GM06990 (cell line): Measurements from ENCODE around the gene SYNE3.

Experiments used
- DNase-seq: peaks from one replicate; pipeline ENCODE4 v3.0.0-alpha.2; 2011; ENCODE audit not compliant: insufficient read length; ENCODE audit errors: extremely low read depth
- H3K27me3 ChIP-seq: replicated peaks from 2 replicates; pipeline ENCODE4 v1.6.0; 2011; ENCODE audit warnings: low read length; ENCODE audit not compliant: control insufficient read depth, insufficient read depth
- H3K36me3 ChIP-seq: 2 replicates; pipeline ENCODE4 v1.5.1; 2011; ENCODE audit warnings: low read length; ENCODE audit not compliant: control insufficient read depth, insufficient read depth
- H3K4me3 ChIP-seq: replicated peaks from 2 replicates; pipeline ENCODE4 v1.5.1; 2011; ENCODE audit warnings: low read depth, mild to moderate bottlenecking, control low read depth, low read length
- CTCF ChIP-seq: IDR thresholded peaks from 2 replicates; pipeline ENCODE4 v1.5.1; 2011; ENCODE audit warnings: low read length, control low read depth, mild to moderate bottlenecking, inconsistent platforms; ENCODE audit not compliant: insufficient read depth, poor library complexity, severe bottlenecking

Gene SYNE3

GRCh38 chr14:95523051-95523814, 6.8 kb upstream of the SYNE3 start:
- H3K4me3 ChIP-seq: no peak overlapping the region
- TF ChIP-seq CTCF: no peak
- no peaks in the 10 kb centered on the region for H3K27me3 ChIP-seq
- DNase-seq: no peak
- no peaks in the 10 kb centered on the region for H3K36me3 ChIP-seq

GRCh38 chr14:95522556-95522955, 6.1 kb upstream of the SYNE3 start:
- Histone ChIP-seq H3K4me3 (no peak overlapping the region), H3K36me3 (no peaks in the 10 kb centered on the region), H3K27me3 (no peaks in the 10 kb centered on the region)
- DNase-seq: no peak
- no peak for TF ChIP-seq CTCF

- no peak for TF ChIP-seq CTCF
- H3K27me3 ChIP-seq: no peaks in the 10 kb centered on the region
- no peak overlapping the region for H3K4me3 ChIP-seq
- no peaks in the 10 kb centered on the region for H3K36me3 ChIP-seq
- DNase-seq: no peak
Observed at GRCh38 chr14:95522116-95522515, 5.7 kb upstream of the SYNE3 start.

- no peak for TF ChIP-seq CTCF
- Histone ChIP-seq H3K4me3 (no peak overlapping the region), H3K27me3 (no peaks in the 10 kb centered on the region), H3K36me3 (no peaks in the 10 kb centered on the region)
- DNase-seq: no peak
Observed at GRCh38 chr14:95521001-95521400, 4.6 kb upstream of the SYNE3 start.

GRCh38 chr14:95520346-95520745, 3.9 kb upstream of the SYNE3 start:
- TF ChIP-seq CTCF: no peak
- no peaks in the 10 kb centered on the region for H3K27me3 ChIP-seq
- DNase-seq: no peak
- no peaks in the 10 kb centered on the region for H3K36me3 ChIP-seq
- no peak overlapping the region for H3K4me3 ChIP-seq

GRCh38 chr14:95519699-95520098, 3.2 kb upstream of the SYNE3 start:
- peak; percentile 55 for DNase-seq
- Histone ChIP-seq H3K27me3 (no peaks in the 10 kb centered on the region), H3K36me3 (no peaks in the 10 kb centered on the region), H3K4me3 (peak overlapping the region; percentile 34)
- TF ChIP-seq CTCF: no peak
